PC-3 (cell line): ENCODE data around the gene ABTB2. TPM values are rescaled to one million over a fixed set of nuclear protein-coding genes. Genes with fewer than 3 reads are reported as not detected.

Experiments
- ATAC-seq: fragments of 200-7000 bp; cut with Tn5 transposase; 2 replicates; pipeline ENCODE4 v1.9.1; 2020; ENCODE audit warnings: mild to moderate bottlenecking, moderate library complexity
- BruUV-seq: library from RNA; stranded (reverse); fragments of 400-500 nt; replicated peaks from 2 replicates; lab custom pipeline; 2021; lab: Mats Ljungman, UMichigan
- CTCF ChIA-PET: fragments of 300-600 bp; sonication (Branson Sonifier 250); formaldehyde crosslinking; loops from one replicate; lab custom pipeline; 2022; ENCODE audit warnings: antibody characterized with exemption; lab: Charles Lee
- POLR2A ChIA-PET: fragments of 300-600 bp; sonication (Branson Sonifier 250); formaldehyde crosslinking; loops from one replicate; lab custom pipeline; 2022; ENCODE audit warnings: antibody characterized with exemption; ENCODE audit not compliant: unreplicated experiment; lab: Charles Lee
- DNase-seq: peaks from one replicate; pipeline ENCODE4 v3.0.0-alpha.2; 2015
- H2AFZ ChIP-seq: fragments of 300-600 bp; sonication (generic); 2 replicates; pipeline ENCODE4 v1.6.0; 2016; ENCODE audit warnings: antibody characterized with exemption, low read length
- H3F3A ChIP-seq: fragments of 300-600 bp; sonication (generic); one replicate; pipeline ENCODE4 v1.6.0; 2017; ENCODE audit warnings: antibody characterized with exemption, low read length, control low read depth, mild to moderate bottlenecking; ENCODE audit not compliant: unreplicated experiment
- H3K27ac ChIP-seq: fragments of 300-600 bp; sonication (generic); 2 replicates; pipeline ENCODE4 v1.5.1; 2016; ENCODE audit warnings: mild to moderate bottlenecking, low read length
- H3K27me3 ChIP-seq: fragments of 300-600 bp; sonication (generic); 2 replicates; pipeline ENCODE4 v1.6.1; 2016; ENCODE audit warnings: low read length, mixed read lengths
- H3K36me3 ChIP-seq: fragments of 300-600 bp; sonication (generic); 2 replicates; pipeline ENCODE4 v1.6.1; 2016; ENCODE audit warnings: low read depth, mixed run types, low read length, mixed read lengths
- H3K4me1 ChIP-seq: fragments of 300-600 bp; sonication (generic); 2 replicates; pipeline ENCODE4 v1.5.1; 2016; ENCODE audit warnings: low read length; ENCODE audit not compliant: insufficient read depth
- H3K4me2 ChIP-seq: fragments of 300-600 bp; sonication (generic); 2 replicates; pipeline ENCODE4 v1.6.0; 2016; ENCODE audit warnings: low read length
- H3K4me3 ChIP-seq: fragments of 300-600 bp; sonication (generic); 2 replicates; pipeline ENCODE4 v1.5.1; 2016; ENCODE audit warnings: mild to moderate bottlenecking, low read length, mixed read lengths
- H3K79me2 ChIP-seq: fragments of 300-600 bp; sonication (generic); 2 replicates; pipeline ENCODE4 v1.6.1; 2017; ENCODE audit warnings: low read length, mixed read lengths
- H3K9ac ChIP-seq: fragments of 300-600 bp; sonication (generic); 2 replicates; pipeline ENCODE4 v1.6.0; 2016; ENCODE audit warnings: mild to moderate bottlenecking, low read length
- H3K9me2 ChIP-seq: fragments of 300-600 bp; sonication (generic); replicated peaks from 2 replicates; pipeline ENCODE4 v1.6.1; 2016; ENCODE audit warnings: mixed run types, low read length, mixed read lengths
- H3K9me3 ChIP-seq: fragments of 300-600 bp; sonication (generic); 2 replicates; pipeline ENCODE4 v1.6.1; 2016; ENCODE audit warnings: low read length, mixed read lengths
- H4K20me1 ChIP-seq: fragments of 300-600 bp; sonication (generic); 2 replicates; pipeline ENCODE4 v1.6.1; 2016; ENCODE audit warnings: low read length, mixed read lengths
- CTCF ChIP-seq: fragments of 300-600 bp; sonication (generic); conservative IDR thresholded peaks from 2 replicates; pipeline ENCODE4 v1.5.1; 2017; ENCODE audit warnings: antibody characterized with exemption, low read depth, mild to moderate bottlenecking, low read length
- EZH2 ChIP-seq: fragments of 300-600 bp; sonication (generic); IDR thresholded peaks from one replicate; pipeline ENCODE4 v1.6.1; 2017; ENCODE audit warnings: antibody characterized with exemption, mild to moderate bottlenecking, low read length; ENCODE audit not compliant: unreplicated experiment
- EZH2phosphoT487 ChIP-seq: fragments of 300-600 bp; sonication (generic); IDR thresholded peaks from 2 replicates; pipeline ENCODE4 v1.6.1; 2018; ENCODE audit warnings: mild to moderate bottlenecking, antibody characterized with exemption, low read length, borderline replicate concordance
- intact Hi-C: fragments of 100-400 bp; cut with micrococcal nuclease; formaldehyde crosslinking; loops from 2 replicates; pipeline ENCODE4 v1.9.0; 2023
- total RNA-seq: library from RNA; depleted of rRNA; stranded (reverse); fragments of >200 nt; gene quantifications from 2 replicates; pipeline ENCODE4 v1.2.3, GENCODE V29; 2014

The ABTB2 gene
- total RNA-seq, 1 experiment from 2014 or later: 5.2 TPM

- no peaks in the 10 kb centered on the region for H3K9me2 ChIP-seq
- H3K9ac ChIP-seq: no peak overlapping the region
- CTCF ChIA-PET: no interaction called here
- intact Hi-C loops: no loop called here
- no peak overlapping the region for H3K4me3 ChIP-seq
- H3K9me3 ChIP-seq: no peaks in the 10 kb centered on the region
- H3K4me2 ChIP-seq: peak overlapping the region; percentile 73
- no peaks in the 10 kb centered on the region for H3K27me3 ChIP-seq
- H3F3A ChIP-seq: no peaks in the 10 kb centered on the region
- H2AFZ ChIP-seq: no peak overlapping the region
- no peak for DNase-seq
- peak overlapping the region; percentile 86 for H3K27ac ChIP-seq
- ATAC-seq: no peak
- H3K79me2 ChIP-seq: no peaks in the 10 kb centered on the region
- TF ChIP-seq CTCF (no peak), EZH2 (no peak), EZH2phosphoT487 (no peak)
- POLR2A ChIA-PET: no interaction called here
- no peaks in the 10 kb centered on the region for H4K20me1 ChIP-seq
- BruUV-seq: no TSS peak
- H3K4me1 ChIP-seq: peaks cover 29% of the 10 kb centered on the region
- no peaks in the 10 kb centered on the region for H3K36me3 ChIP-seq
These were observed 190.7 kb downstream of the ABTB2 start for GRCh38 chr11:34166806-34167740.

- peak overlapping the region; percentile 40; the same call in 1 of the 2 replicates for H3K4me3 ChIP-seq
- no peaks in the 10 kb centered on the region for H4K20me1 ChIP-seq
- intact Hi-C loops: no loop called here
- H3K4me2 ChIP-seq: peak overlapping the region; percentile 73
- no peak overlapping the region for H3K9ac ChIP-seq
- no peaks in the 10 kb centered on the region for H3F3A ChIP-seq
- no peaks in the 10 kb centered on the region for H3K36me3 ChIP-seq
- BruUV-seq: no TSS peak
- H2AFZ ChIP-seq: no peak overlapping the region
- POLR2A ChIA-PET: no interaction called here
- H3K27me3 ChIP-seq: no peaks in the 10 kb centered on the region
- DNase-seq (peak; percentile 81), ATAC-seq (peak; percentile 52)
- CTCF ChIA-PET: interaction anchor here (0.9 kb wide), 1 partner anchor 9 kb away, joined by 3 read pairs; no protein-coding TSS in a partner anchor
- TF ChIP-seq EZH2 (no peak), CTCF (peak; percentile 46), EZH2phosphoT487 (no peak)
- peaks cover 39% of the 10 kb centered on the region for H3K4me1 ChIP-seq
- H3K27ac ChIP-seq: peak overlapping the region; percentile 86
- no peaks in the 10 kb centered on the region for H3K79me2 ChIP-seq
- no peaks in the 10 kb centered on the region for H3K9me2 ChIP-seq
- no peaks in the 10 kb centered on the region for H3K9me3 ChIP-seq
These were observed 191.8 kb downstream of the ABTB2 start for GRCh38 chr11:34165786-34166555.
